ENCODE results near the gene ANKS1B. TPM values are rescaled to one million over a fixed set of nuclear protein-coding genes. Genes with fewer than 3 reads are reported as not detected.

The ANKS1B gene
- total RNA-seq, 6 experiments from 2014 or later, result 0.31 to 0.66 (median 0.37) TPM

DNA sequence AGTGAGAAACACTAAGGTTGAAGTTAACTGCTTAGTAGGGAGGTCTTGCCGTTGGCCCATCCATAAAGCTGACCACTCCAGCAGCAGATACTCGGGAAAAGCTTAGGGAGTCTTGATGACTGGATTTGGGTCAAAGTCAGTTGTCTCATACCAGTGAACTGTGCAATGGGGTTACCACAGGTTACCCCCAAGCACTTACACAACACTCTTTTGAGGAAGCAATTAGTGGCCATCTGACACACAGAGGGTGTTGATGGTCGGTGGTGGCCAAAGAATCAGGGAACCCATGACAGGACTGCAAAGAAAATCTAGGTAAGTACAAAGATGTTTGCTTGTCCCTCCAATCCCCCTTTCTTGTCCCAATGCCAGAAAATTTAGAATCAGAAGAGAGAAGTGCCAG is 929.4 kb downstream of the ANKS1B start:
- TF ChIP-seq CTCF (IDR thresholded peaks at IDR 0.05), result no peak
- H3K4me3 Mint-ChIP-seq, result no peak overlapping the region
- H3K36me3 Mint-ChIP-seq (ENCODE audit: low read depth), result no peaks in the 10 kb centered on the region
- peaks cover 17% of the 10 kb centered on the region for H3K9me3 Mint-ChIP-seq
- no peak overlapping the region for H3K27ac Mint-ChIP-seq
- no peaks in the 10 kb centered on the region for H3K4me1 Mint-ChIP-seq (ENCODE audit: low read depth)
- no peaks in the 10 kb centered on the region for H3K27me3 Mint-ChIP-seq (ENCODE audit: insufficient read depth)
- no peak for DNase-seq

DNA sequence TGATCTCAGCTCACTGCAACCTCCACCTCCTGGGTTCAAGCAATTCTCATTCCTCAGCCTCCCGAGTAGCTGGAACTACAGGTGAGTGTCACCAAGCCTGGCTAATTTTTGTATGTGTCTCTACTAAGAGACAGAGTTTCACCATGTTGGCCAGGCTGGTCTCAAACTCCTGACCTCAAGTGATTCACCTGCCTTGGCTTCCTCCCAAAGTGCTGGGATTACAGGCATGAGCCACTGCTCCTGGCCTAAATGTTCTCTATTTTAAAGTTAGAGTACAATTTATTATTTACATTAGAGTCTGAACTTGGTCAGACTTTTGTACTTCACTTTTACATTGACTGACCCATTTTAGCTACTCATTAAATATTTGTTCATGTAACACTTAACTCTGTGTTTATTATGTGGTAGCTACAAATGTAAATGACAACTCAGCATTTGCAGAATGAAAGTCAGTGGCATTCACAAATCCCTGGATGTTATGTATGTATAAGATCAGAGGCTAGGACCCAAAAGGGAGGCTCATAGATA is 930.1 kb downstream of the ANKS1B start:
- Mint-ChIP-seq H3K27ac (no peak overlapping the region), H3K4me1 (ENCODE audit: low read depth) (no peaks in the 10 kb centered on the region), H3K27me3 (ENCODE audit: insufficient read depth) (no peaks in the 10 kb centered on the region), H3K9me3 (peaks cover 21% of the 10 kb centered on the region), H3K4me3 (no peak overlapping the region), H3K36me3 (ENCODE audit: low read depth) (no peaks in the 10 kb centered on the region)
- no peak for TF ChIP-seq CTCF (IDR thresholded peaks at IDR 0.05)
- no peak for DNase-seq

DNA sequence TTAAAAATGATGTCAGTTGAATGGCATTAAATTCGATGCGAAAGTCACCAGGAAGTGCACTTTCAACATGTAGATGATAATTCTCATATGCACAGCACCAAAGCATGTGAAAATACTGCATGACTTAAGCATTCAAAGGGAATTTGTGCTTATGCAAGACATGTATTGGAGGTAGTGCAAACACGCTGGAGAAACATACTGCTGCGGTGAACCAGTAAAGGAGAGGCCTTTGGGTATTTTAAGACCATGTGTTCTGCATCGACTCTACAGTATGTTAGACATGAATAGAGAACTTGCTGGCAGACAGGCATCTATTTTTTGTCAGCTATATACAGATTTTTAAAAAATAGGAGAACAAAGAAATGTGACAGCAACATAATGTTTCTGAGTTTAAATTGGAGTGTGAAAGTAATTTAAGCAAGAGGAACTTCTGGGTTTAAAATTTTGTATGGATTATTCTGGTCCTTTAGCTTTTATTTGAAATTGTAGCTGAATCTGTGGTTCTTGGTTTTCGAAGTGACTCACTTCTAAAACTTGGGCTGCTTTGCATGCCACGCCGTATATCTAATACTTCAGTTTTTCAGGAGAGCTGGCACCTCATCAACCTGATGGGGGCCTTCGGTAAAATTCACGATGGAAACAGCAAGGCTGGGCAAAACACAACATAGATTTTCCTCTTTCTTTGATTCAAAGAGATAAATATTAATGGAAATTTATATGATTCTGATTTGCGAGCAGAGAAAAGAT is 930.9 kb downstream of the ANKS1B start:
- H3K4me1 Mint-ChIP-seq (ENCODE audit: low read depth), result no peaks in the 10 kb centered on the region
- H3K4me3 Mint-ChIP-seq, result no peak overlapping the region
- DNase-seq, result no peak

DNA sequence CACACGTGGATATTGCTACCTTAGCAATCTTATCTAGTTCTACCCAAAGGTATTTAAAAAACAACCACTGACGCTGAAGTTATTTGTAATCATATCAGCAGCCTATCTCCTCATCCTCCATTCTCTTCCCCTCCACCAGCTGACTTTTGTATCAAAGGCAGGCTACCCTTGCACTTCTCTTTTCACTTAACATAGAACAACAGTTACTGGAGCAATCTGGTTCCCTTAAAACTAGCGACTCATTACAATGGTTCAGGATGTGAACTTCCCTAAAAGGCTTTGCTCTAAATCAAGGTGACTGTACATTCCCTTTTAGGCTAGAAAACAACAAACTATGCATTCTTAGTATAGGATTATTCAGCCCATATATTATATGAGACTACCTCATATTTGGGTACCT is 935.0 kb downstream of the ANKS1B start:
- no peak for TF ChIP-seq CTCF (IDR thresholded peaks at IDR 0.05)

More for the DNA sequence above, 930.9 kb downstream of the ANKS1B start:
- Mint-ChIP-seq H3K9me3 (peaks cover 19% of the 10 kb centered on the region), H3K36me3 (ENCODE audit: low read depth) (no peaks in the 10 kb centered on the region), H3K27me3 (ENCODE audit: insufficient read depth) (no peaks in the 10 kb centered on the region), H3K27ac (no peak overlapping the region)
- no peak for TF ChIP-seq CTCF (IDR thresholded peaks at IDR 0.05)

GRCh38 chr12:99045158-99045557 is 939.6 kb downstream of the ANKS1B start:
- no peaks in the 10 kb centered on the region for H3K27me3 Mint-ChIP-seq (ENCODE audit: insufficient read depth)
- H3K36me3 Mint-ChIP-seq (ENCODE audit: low read depth), result peaks cover 4% of the 10 kb centered on the region; the same call in 1 of the 2 replicates
- H3K4me1 Mint-ChIP-seq (ENCODE audit: low read depth), result no peaks in the 10 kb centered on the region
- no peak for TF ChIP-seq CTCF (IDR thresholded peaks at IDR 0.05)
- H3K27ac Mint-ChIP-seq, result no peak overlapping the region
- H3K9me3 Mint-ChIP-seq, result peaks cover 35% of the 10 kb centered on the region
- no peak overlapping the region for H3K4me3 Mint-ChIP-seq
- no peak for DNase-seq

More for the DNA sequence above, 935.0 kb downstream of the ANKS1B start:
- Mint-ChIP-seq H3K27ac (no peak overlapping the region), H3K36me3 (ENCODE audit: low read depth) (peaks cover 4% of the 10 kb centered on the region; the same call in 1 of the 2 replicates), H3K4me1 (ENCODE audit: low read depth) (no peaks in the 10 kb centered on the region), H3K4me3 (no peak overlapping the region), H3K27me3 (ENCODE audit: insufficient read depth) (no peaks in the 10 kb centered on the region), H3K9me3 (peaks cover 40% of the 10 kb centered on the region)
- no peak for DNase-seq
